Muscle layer of colon (tissue), 2 donors: ENCODE data around the gene GABRG2.

Source experiments
- H3K27ac ChIP-seq: one replicate; pipeline ENCODE4 v1.7.0; 2013; ENCODE audit warnings: low read depth, mild to moderate bottlenecking, low read length, moderate library complexity
- H3K27me3 ChIP-seq, 2 donors: one replicate each; pipeline ENCODE4 v1.7.0; 2013; ENCODE audit warnings: low read length in 2 of 2, mild to moderate bottlenecking in 2 of 2; ENCODE audit not compliant: insufficient read depth in 2 of 2, control insufficient read depth in 1 of 2
- H3K36me3 ChIP-seq: one replicate; pipeline ENCODE4 v1.7.0; 2013; ENCODE audit warnings: mild to moderate bottlenecking, low read length; ENCODE audit not compliant: insufficient read depth
- H3K4me1 ChIP-seq: one replicate; pipeline ENCODE4 v1.7.0; 2013; ENCODE audit warnings: mild to moderate bottlenecking, low read length; ENCODE audit not compliant: insufficient read depth
- H3K4me3 ChIP-seq, 2 donors: one replicate each; pipeline ENCODE4 v1.7.0; 2013; ENCODE audit warnings: low read length in 2 of 2, low read depth in 1 of 2, mild to moderate bottlenecking in 1 of 2, moderate library complexity in 1 of 2
- H3K9ac ChIP-seq: one replicate; pipeline ENCODE4 v1.7.0; 2013; ENCODE audit warnings: low read length
- H3K9me3 ChIP-seq: one replicate; pipeline ENCODE4 v1.7.0; 2013; ENCODE audit warnings: mild to moderate bottlenecking, low read length
- donor health status: abdominal sarcoma.
- donor health status: Adenocarcinoma of cecum.

GABRG2 gene

GRCh38 chr5:162193012-162193411 lies 125.4 kb downstream of the GABRG2 start:
- H3K36me3 ChIP-seq: no peaks in the 10 kb centered on the region
- H3K4me1 ChIP-seq: no peaks in the 10 kb centered on the region
- no peaks in the 10 kb centered on the region for H3K9me3 ChIP-seq
- H3K27ac ChIP-seq: no peak overlapping the region
- H3K27me3 ChIP-seq: no peaks in the 10 kb centered on the region
- H3K4me3 ChIP-seq: no peak overlapping the region
- no peak overlapping the region for H3K9ac ChIP-seq

- Histone ChIP-seq H3K27me3 (no peaks in the 10 kb centered on the region), H3K9me3 (no peaks in the 10 kb centered on the region), H3K4me3 (no peak overlapping the region), H3K4me1 (no peaks in the 10 kb centered on the region), H3K36me3 (no peaks in the 10 kb centered on the region), H3K27ac (no peak overlapping the region), H3K9ac (no peak overlapping the region)
Measured at GRCh38 chr5:162196351-162196750, 128.8 kb downstream of the GABRG2 start.

GRCh38 chr5:162202285-162202880 lies 134.8 kb downstream of the GABRG2 start:
- Histone ChIP-seq H3K4me1 (no peaks in the 10 kb centered on the region), H3K9ac (no peak overlapping the region), H3K4me3 (no peak overlapping the region), H3K36me3 (no peaks in the 10 kb centered on the region), H3K27me3 (no peaks in the 10 kb centered on the region), H3K27ac (no peak overlapping the region), H3K9me3 (no peaks in the 10 kb centered on the region)
